T-helper 2 cell treated with Interferon-gamma antibody and Interleukin-4, amounts not matched to agents 5 μg/mL and 100 μg/mL, for 36 hours (primary cell): Measurements from ENCODE around the gene FTO.

ENCODE experiments used
- DNase-seq: peaks from one replicate; pipeline ENCODE4 v3.0.0; 2021; ENCODE audit warnings: low spot score
- H3K27ac Mint-ChIP-seq: one replicate; pipeline ENCODE4 v1.8.0; 2021; ENCODE audit warnings: mild to moderate bottlenecking, mixed read lengths
- H3K27me3 Mint-ChIP-seq: one replicate; pipeline ENCODE4 v1.8.0; 2021; ENCODE audit warnings: low read depth, mixed read lengths
- H3K36me3 Mint-ChIP-seq: one replicate; pipeline ENCODE4 v1.8.0; 2021; ENCODE audit warnings: low read depth, mixed read lengths
- H3K4me1 Mint-ChIP-seq: one replicate; pipeline ENCODE4 v1.8.0; 2021; ENCODE audit warnings: low read depth, mixed read lengths
- H3K4me3 Mint-ChIP-seq: one replicate; pipeline ENCODE4 v1.8.0; 2022; ENCODE audit warnings: mild to moderate bottlenecking, moderate library complexity, mixed read lengths
- H3K9me3 Mint-ChIP-seq: one replicate; pipeline ENCODE4 v1.8.0; 2021; ENCODE audit warnings: mixed read lengths

FTO gene

DNA sequence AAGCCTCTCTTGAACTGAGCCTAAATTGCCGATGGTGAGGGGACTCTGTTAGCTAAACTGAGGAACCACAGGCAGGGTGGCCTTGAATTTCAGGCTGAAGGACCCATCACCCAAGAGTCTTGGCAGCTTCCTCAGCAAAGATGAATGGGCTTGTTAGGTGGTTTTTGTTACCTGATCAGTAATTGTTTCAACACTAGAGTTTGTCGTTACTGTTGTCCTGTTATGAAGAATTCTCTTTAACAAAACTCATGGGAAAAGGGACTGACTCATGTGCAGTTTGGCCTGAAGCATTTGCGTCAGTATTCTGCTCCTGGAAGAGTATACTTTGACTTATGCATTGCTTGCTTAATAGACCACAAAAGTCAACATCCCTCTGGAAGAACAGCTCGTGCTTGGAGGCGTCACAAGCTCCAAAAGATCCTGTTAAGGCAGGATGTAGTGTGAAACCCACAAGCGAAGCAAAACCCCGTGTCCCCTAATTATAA is 376.6 kb downstream of the FTO start:
- Mint-ChIP-seq H3K4me1 (no peaks in the 10 kb centered on the region), H3K27ac (no peak overlapping the region), H3K4me3 (no peak overlapping the region), H3K36me3 (no peaks in the 10 kb centered on the region), H3K9me3 (no peaks in the 10 kb centered on the region), H3K27me3 (no peaks in the 10 kb centered on the region)
- DNase-seq = no peak

DNA sequence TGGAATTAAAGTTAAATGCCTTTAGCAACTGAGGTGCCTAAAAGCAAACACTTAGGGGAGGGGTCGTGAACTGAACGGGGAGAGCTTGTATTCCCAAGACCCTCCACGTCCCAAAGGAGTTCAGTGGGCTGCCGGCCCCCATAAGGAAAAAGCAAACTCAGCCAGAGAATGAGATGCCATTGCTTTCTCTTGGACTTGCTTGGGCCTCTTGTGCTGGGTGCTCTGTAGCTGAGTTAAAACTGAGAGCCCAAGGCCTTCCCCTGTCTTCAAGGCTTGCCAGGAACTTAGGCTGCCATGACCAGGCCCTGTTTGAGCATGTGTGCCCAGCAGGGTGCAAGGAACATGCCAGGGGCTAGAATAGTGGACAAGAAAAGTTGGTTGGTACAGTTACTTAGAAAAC is 382.8 kb downstream of the FTO start:
- no peaks in the 10 kb centered on the region for H3K36me3 Mint-ChIP-seq
- no peak overlapping the region for H3K4me3 Mint-ChIP-seq
- no peaks in the 10 kb centered on the region for H3K9me3 Mint-ChIP-seq
- no peaks in the 10 kb centered on the region for H3K27me3 Mint-ChIP-seq
- no peak overlapping the region for H3K27ac Mint-ChIP-seq
- H3K4me1 Mint-ChIP-seq = no peaks in the 10 kb centered on the region
- DNase-seq = no peak

DNA sequence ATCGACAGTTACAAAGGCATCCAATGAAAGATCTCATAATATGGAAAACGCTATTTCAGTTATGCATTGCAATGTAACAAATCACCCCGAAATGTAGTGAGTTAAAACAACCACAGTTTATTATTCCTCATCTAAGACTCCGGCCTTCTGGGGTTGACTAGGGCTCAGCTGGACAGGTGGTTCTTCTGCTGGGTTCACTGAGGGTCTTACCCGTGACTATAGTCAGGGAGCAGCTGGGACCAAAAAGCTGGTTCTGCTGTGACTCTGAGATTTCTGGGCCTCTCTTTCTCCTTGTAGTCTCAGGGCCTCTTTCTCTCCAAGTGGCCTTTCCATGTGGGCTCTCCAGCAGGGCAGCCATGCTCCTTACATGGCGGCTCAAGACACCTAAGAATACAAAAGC is 386.6 kb downstream of the FTO start:
- H3K27me3 Mint-ChIP-seq = no peaks in the 10 kb centered on the region
- no peak for DNase-seq
- no peaks in the 10 kb centered on the region for H3K9me3 Mint-ChIP-seq
- H3K4me1 Mint-ChIP-seq = no peaks in the 10 kb centered on the region
- H3K4me3 Mint-ChIP-seq = no peak overlapping the region
- H3K36me3 Mint-ChIP-seq = no peaks in the 10 kb centered on the region
- no peak overlapping the region for H3K27ac Mint-ChIP-seq

DNA sequence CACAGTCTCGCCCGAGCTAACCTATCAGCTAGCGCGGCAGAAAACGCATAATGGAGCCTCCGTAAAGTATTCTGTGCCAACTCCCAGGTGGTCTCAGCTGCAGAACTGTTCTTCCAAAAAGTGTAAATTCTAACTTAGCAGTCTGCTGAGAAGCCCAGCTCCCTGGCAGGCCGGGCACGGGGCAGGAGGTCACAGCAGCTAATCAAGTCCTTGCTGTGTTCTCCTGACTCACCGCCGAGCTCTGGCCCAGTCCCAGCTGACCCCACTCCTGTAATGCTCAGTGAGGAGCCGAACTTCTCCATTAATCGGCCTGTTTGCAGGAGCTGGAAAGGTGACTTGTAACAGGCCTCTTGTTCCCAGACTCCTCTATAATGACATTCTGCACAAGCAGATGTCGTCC is 389.3 kb downstream of the FTO start:
- Mint-ChIP-seq H3K36me3 (no peaks in the 10 kb centered on the region), H3K27me3 (no peaks in the 10 kb centered on the region), H3K27ac (no peak overlapping the region), H3K4me1 (no peaks in the 10 kb centered on the region), H3K4me3 (no peak overlapping the region), H3K9me3 (no peaks in the 10 kb centered on the region)
- no peak for DNase-seq

DNA sequence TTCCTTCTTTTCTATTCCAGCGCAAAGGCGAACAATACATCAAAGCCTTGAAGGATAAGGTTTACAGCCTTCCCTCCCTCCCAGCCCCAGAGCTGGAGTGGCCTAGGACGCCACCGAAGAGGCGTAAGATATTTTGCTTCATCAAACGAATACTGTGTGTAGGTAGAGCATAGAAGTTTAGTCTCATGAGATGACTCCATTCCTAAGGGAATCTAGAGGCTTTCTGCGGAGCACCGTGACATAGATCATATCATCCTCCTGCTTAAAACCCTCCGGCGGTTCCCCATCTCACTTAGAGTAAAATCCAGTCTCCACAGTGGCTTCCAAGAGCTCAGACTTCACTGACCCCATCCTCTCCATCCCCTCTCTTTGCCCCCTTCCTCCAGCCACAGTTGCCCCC is 390.7 kb downstream of the FTO start:
- no peak overlapping the region for H3K27ac Mint-ChIP-seq
- DNase-seq = no peak
- H3K9me3 Mint-ChIP-seq = no peaks in the 10 kb centered on the region
- no peaks in the 10 kb centered on the region for H3K4me1 Mint-ChIP-seq
- no peaks in the 10 kb centered on the region for H3K36me3 Mint-ChIP-seq
- no peak overlapping the region for H3K4me3 Mint-ChIP-seq
- no peaks in the 10 kb centered on the region for H3K27me3 Mint-ChIP-seq

DNA sequence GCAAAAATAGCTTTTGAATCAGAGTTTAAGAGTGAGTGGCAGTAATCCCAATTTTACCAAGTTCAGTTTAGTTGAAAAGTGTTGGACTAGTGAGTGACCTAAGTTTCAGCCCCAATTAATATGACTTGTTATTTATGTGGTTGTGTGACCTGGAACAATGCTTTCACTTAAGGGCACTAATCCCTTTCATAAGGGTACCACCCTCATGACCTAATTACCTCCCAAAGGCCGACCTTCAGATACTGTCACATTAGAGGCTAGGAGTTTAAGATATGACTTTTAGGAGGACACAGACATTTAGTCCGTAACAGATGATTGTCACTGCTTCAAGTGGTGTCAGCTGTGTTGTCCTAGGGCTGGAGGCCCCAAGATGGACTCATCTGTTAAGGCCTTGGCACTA is 392.7 kb downstream of the FTO start:
- Mint-ChIP-seq H3K9me3 (no peaks in the 10 kb centered on the region), H3K27me3 (no peaks in the 10 kb centered on the region), H3K4me3 (no peak overlapping the region)

DNA sequence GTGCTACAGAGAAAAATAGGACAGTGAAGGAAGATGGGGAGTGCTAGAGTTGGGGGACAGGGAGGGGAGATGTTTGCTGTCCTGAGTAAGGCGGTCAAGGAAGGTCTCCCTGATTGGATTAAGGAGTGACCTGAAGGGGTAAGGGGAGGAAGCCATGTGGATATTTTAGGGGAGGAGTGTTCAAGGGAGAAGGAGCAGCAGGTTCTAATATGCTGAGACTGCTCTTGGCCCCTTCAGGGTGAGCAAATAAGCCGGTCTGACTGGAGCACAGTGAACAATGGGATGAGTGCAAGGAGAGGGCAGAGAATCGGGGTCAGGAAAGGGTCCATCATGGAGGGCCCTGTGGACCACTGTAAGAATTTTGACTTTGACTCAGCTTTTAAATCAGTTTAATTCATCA is 393.8 kb downstream of the FTO start:
- Mint-ChIP-seq H3K4me1 (no peaks in the 10 kb centered on the region), H3K27me3 (no peaks in the 10 kb centered on the region), H3K9me3 (no peaks in the 10 kb centered on the region), H3K27ac (no peak overlapping the region), H3K4me3 (no peak overlapping the region), H3K36me3 (no peaks in the 10 kb centered on the region)
- DNase-seq = no peak

More for the DNA sequence above, 392.7 kb downstream of the FTO start:
- Mint-ChIP-seq H3K27ac (no peak overlapping the region), H3K4me1 (no peaks in the 10 kb centered on the region), H3K36me3 (no peaks in the 10 kb centered on the region)
- no peak for DNase-seq

DNA sequence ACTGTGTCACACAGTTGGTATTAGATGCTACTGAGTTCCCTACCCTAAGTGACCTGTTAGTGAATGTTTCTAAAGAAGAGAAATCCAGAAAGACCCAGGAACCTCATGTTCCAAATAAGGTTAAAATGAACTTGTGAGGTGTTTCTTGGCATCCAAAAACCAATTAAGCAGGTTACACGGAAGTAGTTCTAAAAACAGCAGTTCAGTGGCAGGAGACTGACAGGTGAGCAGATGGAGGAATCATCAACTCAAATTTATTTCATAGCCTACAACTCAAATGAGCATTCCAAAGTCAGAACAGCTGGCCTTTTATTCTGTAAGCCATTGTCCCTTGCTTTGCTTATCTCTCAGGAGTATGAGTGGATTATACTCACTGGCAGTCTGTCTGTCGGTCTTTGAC is 394.3 kb downstream of the FTO start:
- Mint-ChIP-seq H3K27ac (no peak overlapping the region), H3K36me3 (no peaks in the 10 kb centered on the region), H3K4me1 (no peaks in the 10 kb centered on the region), H3K9me3 (no peaks in the 10 kb centered on the region), H3K4me3 (no peak overlapping the region), H3K27me3 (no peaks in the 10 kb centered on the region)
- no peak for DNase-seq

DNA sequence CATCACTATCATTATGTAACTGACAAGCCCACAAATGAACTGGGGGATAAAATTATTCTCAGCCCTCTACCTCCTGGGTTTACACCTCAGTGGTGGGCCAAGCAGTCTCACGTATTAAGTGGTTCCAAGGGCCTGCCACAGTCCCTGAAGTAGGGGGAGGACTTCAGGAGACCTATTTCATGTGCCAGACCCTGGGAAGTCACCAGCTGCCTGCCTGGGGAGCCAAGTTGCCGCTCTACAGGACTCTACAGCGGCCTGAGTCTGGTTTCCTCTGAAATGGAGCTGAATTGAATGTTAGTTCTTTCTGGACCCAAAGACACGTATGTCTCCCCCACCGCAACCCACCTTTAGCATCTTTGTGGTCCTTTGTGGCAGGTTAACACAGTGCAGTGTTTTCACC is 395.7 kb downstream of the FTO start:
- Mint-ChIP-seq H3K36me3 (no peaks in the 10 kb centered on the region), H3K4me1 (no peaks in the 10 kb centered on the region), H3K4me3 (no peak overlapping the region), H3K9me3 (no peaks in the 10 kb centered on the region), H3K27me3 (no peaks in the 10 kb centered on the region), H3K27ac (no peak overlapping the region)
- DNase-seq = no peak

DNA sequence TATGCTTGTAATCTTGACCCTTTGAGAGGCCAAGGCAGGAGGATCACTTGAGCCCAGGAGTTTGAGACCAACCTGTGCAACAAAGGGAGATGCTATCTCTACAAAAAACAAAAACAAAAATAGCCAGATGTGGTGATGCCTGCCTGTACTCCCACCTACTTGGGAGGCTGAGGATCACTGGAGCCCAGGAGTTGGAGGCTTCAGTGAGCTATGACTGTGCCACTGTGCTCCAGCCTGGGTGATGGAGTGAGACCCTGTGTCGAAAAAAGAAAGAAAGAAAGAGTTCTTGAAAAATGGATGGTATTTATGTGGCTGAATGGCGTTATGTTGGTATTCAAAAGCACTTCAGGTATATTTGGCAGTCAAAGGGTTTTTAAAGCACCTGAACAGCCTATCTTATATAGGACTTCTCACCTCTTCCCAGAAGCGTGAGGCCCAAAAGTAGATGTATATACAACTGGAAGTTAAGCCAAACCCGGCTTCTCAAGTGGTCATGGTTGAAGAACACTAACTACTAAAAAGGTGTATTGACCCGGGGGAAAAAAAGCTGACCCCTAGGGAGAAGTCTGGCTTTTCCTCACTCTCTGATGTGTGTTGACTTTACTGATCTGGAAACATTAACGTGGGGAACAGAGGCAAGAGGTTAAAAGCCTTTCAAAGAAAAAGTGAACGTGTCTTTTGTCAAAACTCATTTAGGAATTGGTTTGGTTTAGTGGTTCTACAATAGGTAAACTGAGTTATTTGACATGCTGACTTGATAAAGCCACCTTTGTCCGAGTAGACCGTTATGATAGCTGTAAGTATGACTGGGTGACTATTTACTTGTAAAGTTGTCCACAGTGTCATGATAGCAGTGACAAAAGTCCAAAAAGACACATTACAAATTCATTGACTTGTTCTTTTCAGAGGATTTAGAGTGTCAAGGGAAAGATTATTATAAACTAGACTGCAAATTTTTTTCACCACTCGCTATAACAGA is 399.2 kb downstream of the FTO start:
- Mint-ChIP-seq H3K27me3 (no peaks in the 10 kb centered on the region), H3K36me3 (no peaks in the 10 kb centered on the region), H3K9me3 (no peaks in the 10 kb centered on the region), H3K4me1 (no peaks in the 10 kb centered on the region), H3K4me3 (no peak overlapping the region), H3K27ac (no peak overlapping the region)
- no peak for DNase-seq

DNA sequence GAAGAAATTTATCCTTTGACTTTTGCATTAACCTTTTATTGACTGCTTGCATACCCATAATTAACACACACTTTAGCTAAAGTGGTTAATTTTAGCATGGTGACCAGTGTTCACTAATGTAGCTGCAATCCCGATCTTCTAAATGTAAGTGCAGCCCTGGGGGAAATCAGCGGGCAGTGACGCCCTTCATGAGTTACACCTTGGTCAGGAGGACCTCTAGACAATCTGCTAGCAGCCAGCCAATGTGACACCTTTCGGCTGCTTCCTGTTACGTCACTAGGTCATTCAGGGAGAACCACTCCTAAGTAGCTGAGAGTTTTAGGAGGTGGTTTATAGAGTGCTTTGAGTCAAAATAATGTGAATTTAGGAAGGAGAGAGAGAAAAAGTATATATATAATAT is 402.1 kb downstream of the FTO start:
- no peaks in the 10 kb centered on the region for H3K27me3 Mint-ChIP-seq
- H3K27ac Mint-ChIP-seq = no peak overlapping the region
- no peak for DNase-seq
- no peaks in the 10 kb centered on the region for H3K4me1 Mint-ChIP-seq
- H3K4me3 Mint-ChIP-seq = no peak overlapping the region
- H3K9me3 Mint-ChIP-seq = no peaks in the 10 kb centered on the region
- H3K36me3 Mint-ChIP-seq = no peaks in the 10 kb centered on the region

DNA sequence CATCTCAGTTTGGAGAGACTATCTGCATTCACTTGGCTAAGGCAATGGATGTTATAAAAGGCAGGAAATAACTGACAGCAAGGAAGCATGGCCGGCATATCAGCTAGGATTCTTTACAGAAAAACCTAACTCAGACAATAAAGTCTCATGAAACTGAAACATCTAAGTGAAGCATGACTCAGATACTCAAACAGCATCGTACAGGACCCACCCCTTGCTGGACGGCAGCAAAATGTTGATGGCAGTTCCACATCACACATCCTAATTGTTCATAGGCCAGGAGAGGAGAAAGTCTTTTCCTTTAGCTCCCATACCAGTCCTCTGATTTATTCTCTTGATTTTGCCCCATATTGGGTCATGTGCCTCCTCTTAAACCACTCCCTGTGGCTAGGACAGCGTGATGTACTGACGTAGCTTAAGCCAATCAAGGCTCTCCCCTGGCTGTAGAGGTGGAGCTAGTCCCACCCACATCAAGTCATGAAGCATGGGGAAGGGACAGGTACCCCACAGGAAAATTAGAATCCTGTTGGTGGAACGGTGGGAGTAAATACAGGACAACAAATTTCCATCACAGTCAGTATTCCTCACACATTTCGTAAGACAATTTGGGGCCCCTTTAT is 403.7 kb downstream of the FTO start:
- DNase-seq = no peak
- Mint-ChIP-seq H3K27me3 (no peaks in the 10 kb centered on the region), H3K4me3 (no peak overlapping the region), H3K4me1 (no peaks in the 10 kb centered on the region), H3K9me3 (no peaks in the 10 kb centered on the region), H3K36me3 (no peaks in the 10 kb centered on the region), H3K27ac (no peak overlapping the region)

DNA sequence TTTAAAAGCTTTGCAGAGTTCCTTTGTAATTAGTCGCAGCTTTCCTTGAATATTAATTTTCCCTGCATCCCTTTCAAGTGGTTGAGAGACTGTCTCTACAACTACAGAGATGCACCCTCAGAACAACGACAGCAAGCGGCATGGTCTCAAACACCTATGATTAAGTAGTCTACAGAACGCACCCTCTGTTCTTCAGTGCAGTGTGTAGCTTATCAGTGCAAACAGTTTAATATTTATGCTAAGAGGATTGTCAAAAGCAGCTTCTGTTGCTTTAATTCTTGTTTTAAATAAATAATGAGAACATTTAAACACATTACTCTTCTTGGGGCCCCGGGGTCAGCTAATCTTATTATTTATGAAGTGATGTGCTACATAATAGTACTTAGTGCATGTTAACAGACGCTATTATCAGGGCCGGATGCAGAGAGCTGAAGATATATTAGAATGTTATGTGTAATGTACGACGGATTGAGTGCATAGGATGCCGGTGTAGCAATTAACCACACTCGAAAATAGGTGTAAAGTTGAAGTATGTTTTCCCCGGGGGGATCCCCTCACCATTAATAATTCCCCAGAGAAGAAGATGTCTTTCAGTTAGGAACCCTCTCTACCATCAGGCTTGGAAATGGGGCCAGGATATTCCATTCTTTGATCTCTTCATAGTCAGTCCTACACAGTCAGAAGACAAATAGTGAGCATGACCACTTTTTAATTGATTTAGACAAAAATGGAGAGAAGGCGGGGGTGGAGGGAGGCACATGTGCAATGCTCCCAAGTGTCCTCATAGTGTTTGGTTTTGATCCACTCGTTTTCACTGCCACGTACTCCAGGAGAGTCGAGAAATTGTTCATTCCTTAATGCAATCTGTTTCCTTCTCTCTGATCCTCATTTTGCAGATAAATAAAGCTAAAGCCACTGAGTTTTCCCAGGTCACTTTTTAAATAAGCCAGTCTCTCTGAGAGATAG is 406.3 kb downstream of the FTO start:
- no peaks in the 10 kb centered on the region for H3K9me3 Mint-ChIP-seq
- no peak overlapping the region for H3K4me3 Mint-ChIP-seq
- H3K27ac Mint-ChIP-seq = no peak overlapping the region
- H3K36me3 Mint-ChIP-seq = peaks cover 5% of the 10 kb centered on the region
- no peak for DNase-seq
- H3K27me3 Mint-ChIP-seq = no peaks in the 10 kb centered on the region
- H3K4me1 Mint-ChIP-seq = no peaks in the 10 kb centered on the region
